Stimulated activated CD8-positive, alpha-beta memory T cell treated with anti-CD3 and anti-CD28 coated beads, Interleukin-4, amount 100 ng/mL, for 24 hours (primary cell): Measurements from ENCODE around the gene TACC2.
"Not testable (repeated sequence)": the region's sequence is repeated elsewhere in the genome, so short reads cannot be mapped to it uniquely, and the experiment has no call there.

Source experiments
- DNase-seq: peaks from one replicate; pipeline ENCODE4 v3.0.0-alpha.2; 2020; ENCODE audit warnings: low read depth

TACC2 gene, protein sequence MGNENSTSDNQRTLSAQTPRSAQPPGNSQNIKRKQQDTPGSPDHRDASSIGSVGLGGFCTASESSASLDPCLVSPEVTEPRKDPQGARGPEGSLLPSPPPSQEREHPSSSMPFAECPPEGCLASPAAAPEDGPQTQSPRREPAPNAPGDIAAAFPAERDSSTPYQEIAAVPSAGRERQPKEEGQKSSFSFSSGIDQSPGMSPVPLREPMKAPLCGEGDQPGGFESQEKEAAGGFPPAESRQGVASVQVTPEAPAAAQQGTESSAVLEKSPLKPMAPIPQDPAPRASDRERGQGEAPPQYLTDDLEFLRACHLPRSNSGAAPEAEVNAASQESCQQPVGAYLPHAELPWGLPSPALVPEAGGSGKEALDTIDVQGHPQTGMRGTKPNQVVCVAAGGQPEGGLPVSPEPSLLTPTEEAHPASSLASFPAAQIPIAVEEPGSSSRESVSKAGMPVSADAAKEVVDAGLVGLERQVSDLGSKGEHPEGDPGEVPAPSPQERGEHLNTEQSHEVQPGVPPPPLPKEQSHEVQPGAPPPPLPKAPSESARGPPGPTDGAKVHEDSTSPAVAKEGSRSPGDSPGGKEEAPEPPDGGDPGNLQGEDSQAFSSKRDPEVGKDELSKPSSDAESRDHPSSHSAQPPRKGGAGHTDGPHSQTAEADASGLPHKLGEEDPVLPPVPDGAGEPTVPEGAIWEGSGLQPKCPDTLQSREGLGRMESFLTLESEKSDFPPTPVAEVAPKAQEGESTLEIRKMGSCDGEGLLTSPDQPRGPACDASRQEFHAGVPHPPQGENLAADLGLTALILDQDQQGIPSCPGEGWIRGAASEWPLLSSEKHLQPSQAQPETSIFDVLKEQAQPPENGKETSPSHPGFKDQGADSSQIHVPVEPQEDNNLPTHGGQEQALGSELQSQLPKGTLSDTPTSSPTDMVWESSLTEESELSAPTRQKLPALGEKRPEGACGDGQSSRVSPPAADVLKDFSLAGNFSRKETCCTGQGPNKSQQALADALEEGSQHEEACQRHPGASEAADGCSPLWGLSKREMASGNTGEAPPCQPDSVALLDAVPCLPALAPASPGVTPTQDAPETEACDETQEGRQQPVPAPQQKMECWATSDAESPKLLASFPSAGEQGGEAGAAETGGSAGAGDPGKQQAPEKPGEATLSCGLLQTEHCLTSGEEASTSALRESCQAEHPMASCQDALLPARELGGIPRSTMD (N-terminal part only)

GRCh38 chr10:121988361-121989324 lies at the start of gene TACC2:
Gene TACC2, plus strand, starts transcription at chr10:121989163. Its CDS starts 32,819 bp downstream, at chr10:122021982.
- no peak for DNase-seq

- no peak for DNase-seq
Measured at GRCh38 chr10:121941532-121941931, 47.4 kb upstream of the TACC2 start.

GRCh38 chr10:121942749-121943416 lies 46.1 kb upstream of the TACC2 start:
- DNase-seq = no peak

- no peak for DNase-seq
Measured at GRCh38 chr10:121947343-121948330, 41.3 kb upstream of the TACC2 start.

- DNase-seq = no peak
Measured at GRCh38 chr10:121949049-121949448, 39.9 kb upstream of the TACC2 start.

- DNase-seq = no peak
Measured at GRCh38 chr10:121949451-121949850, 39.5 kb upstream of the TACC2 start.

- DNase-seq = no peak
Measured at GRCh38 chr10:121952226-121952625, 36.7 kb upstream of the TACC2 start.

- DNase-seq = no peak
Measured at GRCh38 chr10:121956111-121957061, 32.6 kb upstream of the TACC2 start.

DNA sequence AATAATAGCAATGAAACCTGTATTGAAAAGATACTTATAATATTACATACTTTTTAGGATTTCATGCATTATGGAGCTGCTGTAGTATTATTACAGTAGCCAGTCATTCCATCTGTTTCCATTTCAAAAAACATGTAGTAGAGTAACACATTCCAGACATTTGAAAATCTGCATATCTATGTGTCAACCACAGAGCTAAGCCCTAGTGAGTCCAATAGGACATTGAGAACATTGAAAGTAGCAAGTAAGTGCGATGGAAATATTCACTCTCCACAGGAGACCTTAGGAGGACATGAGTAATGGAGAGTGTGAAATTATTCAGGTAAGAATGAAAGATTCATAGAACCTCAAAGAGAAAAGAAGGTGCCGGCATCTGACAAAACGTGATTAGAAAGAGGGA lies 29.3 kb upstream of the TACC2 start:
- no peak for DNase-seq

- no peak for DNase-seq
Measured at GRCh38 chr10:121961456-121961855, 27.5 kb upstream of the TACC2 start.

DNA sequence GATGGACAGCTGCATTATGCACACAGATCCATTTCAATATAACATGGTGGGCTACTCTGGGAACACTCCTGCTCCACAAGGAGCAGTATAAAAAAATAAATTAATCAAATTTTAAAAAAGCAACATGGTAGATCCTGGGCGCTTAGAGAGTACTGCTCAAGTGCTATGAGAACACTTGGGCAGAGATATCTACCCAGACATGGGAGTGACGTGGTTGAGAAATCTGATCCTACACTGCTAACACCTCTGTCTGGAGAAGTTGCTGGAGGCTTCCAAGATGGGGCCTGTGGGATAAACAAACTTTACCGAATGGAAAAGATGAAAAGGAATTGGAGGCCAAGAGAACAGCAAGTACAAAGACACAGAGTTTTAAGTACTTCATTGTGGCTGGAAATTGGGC lies 23.0 kb upstream of the TACC2 start:
- DNase-seq = no peak

GRCh38 chr10:121969086-121969485 lies 19.9 kb upstream of the TACC2 start:
- not testable (repeated sequence) for DNase-seq

GRCh38 chr10:121974019-121974534 lies 14.9 kb upstream of the TACC2 start:
- DNase-seq = no peak

GRCh38 chr10:121974535-121975294 lies 14.2 kb upstream of the TACC2 start, which contains the start of gene NSMCE4A:
Gene NSMCE4A, minus strand, starts transcription at chr10:121975217. Its CDS starts 52 bp downstream, at chr10:121975165.
- peak; percentile 68 for DNase-seq

DNA sequence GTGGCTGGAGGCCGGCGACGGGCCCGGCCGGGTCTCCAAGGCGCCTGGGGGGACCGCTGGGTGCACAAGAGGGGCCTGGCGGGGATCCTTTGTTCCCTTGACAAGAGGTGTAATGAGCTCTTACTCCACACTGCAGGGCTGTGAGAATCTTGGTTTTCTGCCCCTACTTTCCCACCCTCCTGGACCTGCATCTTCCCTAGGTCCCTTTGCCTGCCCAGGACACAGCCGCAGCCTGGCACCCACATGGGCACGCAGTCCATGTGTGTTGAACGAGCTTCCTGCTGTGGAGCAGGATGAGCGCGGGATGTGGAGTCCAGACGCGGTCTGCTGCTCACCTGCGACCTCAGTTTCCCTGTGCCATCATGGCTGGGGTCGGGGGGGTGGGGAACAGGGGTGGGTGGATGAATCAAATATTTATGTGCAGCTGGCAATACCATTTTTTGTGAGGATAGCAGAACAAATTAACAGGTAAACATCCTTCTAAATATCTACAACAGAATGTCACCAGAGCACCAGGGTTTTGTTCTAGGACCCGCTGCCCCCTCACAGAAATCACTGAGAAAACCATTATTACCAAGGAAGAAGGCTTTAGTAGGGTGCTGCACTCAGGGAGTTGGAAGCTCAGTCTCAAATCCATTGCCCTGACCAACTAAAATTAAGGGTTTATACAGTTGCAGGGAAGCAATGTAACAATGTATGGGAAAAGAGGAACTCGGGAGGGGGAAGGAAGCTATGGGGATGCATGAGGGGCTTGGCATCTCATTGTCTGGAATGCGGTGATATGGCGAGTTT lies 13.5 kb upstream of the TACC2 start:
- no peak for DNase-seq

DNA sequence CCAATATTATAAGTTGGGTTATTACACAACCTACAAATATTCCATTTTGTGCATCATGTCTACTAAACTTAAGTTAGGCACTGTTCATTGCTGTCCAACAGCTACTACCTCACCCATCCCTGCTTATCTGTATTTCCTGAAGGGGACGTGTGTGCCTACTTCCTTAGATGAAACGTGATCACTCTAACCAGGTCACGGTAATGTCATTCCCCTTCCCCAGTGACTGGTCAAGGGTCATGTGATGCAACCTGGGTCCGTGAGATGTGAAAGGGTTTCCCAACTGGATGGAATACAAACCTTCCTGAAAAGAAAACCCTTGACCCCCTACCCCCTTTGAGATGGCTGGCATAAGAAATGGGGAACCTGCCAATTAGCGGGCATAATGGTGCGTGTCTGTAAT lies 12.4 kb upstream of the TACC2 start:
- no peak for DNase-seq
